HG03039 (cell line): ENCODE data around the gene AGPS.
"Not testable (repeated sequence)": the region's sequence is repeated elsewhere in the genome, so short reads cannot be mapped to it uniquely, and the experiment has no call there.

Experiments
- ATAC-seq: cut with Tn5 transposase; IDR thresholded peaks from one replicate; pipeline ENCODE4 v1.9.1; 2021; ENCODE audit warnings: mild to moderate bottlenecking, moderate library complexity; ENCODE audit not compliant: unreplicated experiment

Gene AGPS

GRCh38 chr2:177547772-177548171, 155.2 kb downstream of the AGPS start:
- no peak for ATAC-seq

- no peak for ATAC-seq
These were observed 156.1 kb downstream of the AGPS start for GRCh38 chr2:177548636-177549035.

- no peak for ATAC-seq
These were observed 156.6 kb downstream of the AGPS start for GRCh38 chr2:177549171-177549570.

GRCh38 chr2:177550264-177551200, 158.0 kb downstream of the AGPS start:
- no peak for ATAC-seq

GRCh38 chr2:177551360-177551759, 158.8 kb downstream of the AGPS start:
- ATAC-seq: not testable (repeated sequence)

- no peak for ATAC-seq
These were observed 159.4 kb downstream of the AGPS start for GRCh38 chr2:177551989-177552421.

- peak; percentile 93 for ATAC-seq
These were observed 160.0 kb downstream of the AGPS start for GRCh38 chr2:177552422-177553175.

- ATAC-seq: no peak
These were observed 160.8 kb downstream of the AGPS start for GRCh38 chr2:177553176-177553884.

- ATAC-seq: no peak
These were observed 161.8 kb downstream of the AGPS start for GRCh38 chr2:177554365-177554764.

GRCh38 chr2:177556153-177556552, 163.6 kb downstream of the AGPS start:
- ATAC-seq: no peak

GRCh38 chr2:177557794-177558193, 165.2 kb downstream of the AGPS start:
- ATAC-seq: no peak

GRCh38 chr2:177559638-177560037, 167.1 kb downstream of the AGPS start:
- no peak for ATAC-seq

- no peak for ATAC-seq
These were observed 175.8 kb downstream of the AGPS start for GRCh38 chr2:177568390-177568789.

- ATAC-seq: no peak
These were observed 176.3 kb downstream of the AGPS start for GRCh38 chr2:177568893-177569292.

- ATAC-seq: no peak
These were observed 179.7 kb downstream of the AGPS start for GRCh38 chr2:177572236-177572671.

GRCh38 chr2:177573120-177573519, 180.5 kb downstream of the AGPS start:
- ATAC-seq: no peak

- ATAC-seq: no peak
These were observed 181.8 kb downstream of the AGPS start for GRCh38 chr2:177574356-177574755.

GRCh38 chr2:177575358-177575757, 182.8 kb downstream of the AGPS start:
- ATAC-seq: no peak

- no peak for ATAC-seq
These were observed 184.5 kb downstream of the AGPS start for GRCh38 chr2:177577075-177577474.

GRCh38 chr2:177578454-177578853, 185.9 kb downstream of the AGPS start:
- ATAC-seq: no peak

- ATAC-seq: no peak
These were observed 187.0 kb downstream of the AGPS start for GRCh38 chr2:177579486-177580036.
